Colonic mucosa (tissue), 4 donors: Measurements from ENCODE around the gene POU6F2. TPM values are rescaled to one million over a fixed set of nuclear protein-coding genes. Genes with fewer than 3 reads are reported as not detected.

Source experiments
- DNase-seq: peaks from one replicate; pipeline ENCODE4 v3.0.0-alpha.2; 2020
- H3K27ac ChIP-seq: fragments of 200-600 bp; one replicate; pipeline ENCODE4 v1.8.0; 2021
- H3K27me3 ChIP-seq: fragments of 200-600 bp; one replicate; pipeline ENCODE4 v1.8.0; 2021
- H3K36me3 ChIP-seq: fragments of 200-600 bp; one replicate; pipeline ENCODE4 v1.8.0; 2021
- H3K4me1 ChIP-seq: fragments of 200-600 bp; one replicate; pipeline ENCODE4 v1.8.0; 2021; ENCODE audit warnings: mild to moderate bottlenecking
- H3K4me3 ChIP-seq: fragments of 200-600 bp; one replicate; pipeline ENCODE4 v1.8.0; 2021
- H3K9ac ChIP-seq, 2 donors: one replicate each; pipeline ENCODE4 v1.7.0; 2013; ENCODE audit warnings: control low read depth in 2 of 2, low read depth in 2 of 2, low read length in 2 of 2
- H3K9me3 ChIP-seq: fragments of 200-600 bp; one replicate; pipeline ENCODE4 v1.8.0; 2021
- intact Hi-C: fragments of 100-400 bp; cut with DNase I; formaldehyde crosslinking; loops from one replicate; pipeline ENCODE4 v1.14.1; 2022
- total RNA-seq, 2 donors: library from RNA; stranded (reverse); fragmentation: NEBNext Ultra II Directional in 1 of 2; extraction: Animal tissue kit (Norgen Biotek cat#: 25700) in 1 of 2; gene quantifications; one replicate each; pipeline ENCODE4 v1.2.1, GENCODE V29; 2021
- TF ChIP-seq, protein P1 (sequence below): fragments of 200-600 bp; IDR thresholded peaks from one replicate; pipeline ENCODE4 v1.8.0; 2022; ENCODE audit warnings: antibody characterized with exemption, mild to moderate bottlenecking
- donor health status: healthy.
- donor health status: DM: no; HTN: no; CAD: no.
- donor health status: DM: no; HTN: no; CAD: no.

Gene POU6F2
- total RNA-seq, 2 donors from 2014 or later = 1.3 TPM; not detected in 1

- TF ChIP-seq, protein P1, sequence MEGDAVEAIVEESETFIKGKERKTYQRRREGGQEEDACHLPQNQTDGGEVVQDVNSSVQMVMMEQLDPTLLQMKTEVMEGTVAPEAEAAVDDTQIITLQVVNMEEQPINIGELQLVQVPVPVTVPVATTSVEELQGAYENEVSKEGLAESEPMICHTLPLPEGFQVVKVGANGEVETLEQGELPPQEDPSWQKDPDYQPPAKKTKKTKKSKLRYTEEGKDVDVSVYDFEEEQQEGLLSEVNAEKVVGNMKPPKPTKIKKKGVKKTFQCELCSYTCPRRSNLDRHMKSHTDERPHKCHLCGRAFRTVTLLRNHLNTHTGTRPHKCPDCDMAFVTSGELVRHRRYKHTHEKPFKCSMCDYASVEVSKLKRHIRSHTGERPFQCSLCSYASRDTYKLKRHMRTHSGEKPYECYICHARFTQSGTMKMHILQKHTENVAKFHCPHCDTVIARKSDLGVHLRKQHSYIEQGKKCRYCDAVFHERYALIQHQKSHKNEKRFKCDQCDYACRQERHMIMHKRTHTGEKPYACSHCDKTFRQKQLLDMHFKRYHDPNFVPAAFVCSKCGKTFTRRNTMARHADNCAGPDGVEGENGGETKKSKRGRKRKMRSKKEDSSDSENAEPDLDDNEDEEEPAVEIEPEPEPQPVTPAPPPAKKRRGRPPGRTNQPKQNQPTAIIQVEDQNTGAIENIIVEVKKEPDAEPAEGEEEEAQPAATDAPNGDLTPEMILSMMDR = no peak
- Histone ChIP-seq H3K4me3 (no peak overlapping the region), H3K4me1 (no peaks in the 10 kb centered on the region), H3K36me3 (no peaks in the 10 kb centered on the region), H3K27me3 (no peaks in the 10 kb centered on the region), H3K9me3 (no peaks in the 10 kb centered on the region), H3K9ac (no peak overlapping the region), H3K27ac (no peak overlapping the region)
- intact Hi-C loops = no loop called here
- DNase-seq = peak; percentile 27
Measured at GRCh38 chr7:39271402-39271801, 293.7 kb downstream of the POU6F2 start.

- no peak overlapping the region for H3K27ac ChIP-seq
- H3K9ac ChIP-seq = no peak overlapping the region
- H3K9me3 ChIP-seq = no peaks in the 10 kb centered on the region
- TF ChIP-seq, protein P1 = no peak
- H3K4me1 ChIP-seq = no peaks in the 10 kb centered on the region
- no peaks in the 10 kb centered on the region for H3K27me3 ChIP-seq
- H3K36me3 ChIP-seq = no peaks in the 10 kb centered on the region
- no peak overlapping the region for H3K4me3 ChIP-seq
- intact Hi-C loops = no loop called here
- no peak for DNase-seq
Measured at GRCh38 chr7:39272111-39272510, 294.4 kb downstream of the POU6F2 start.

DNA sequence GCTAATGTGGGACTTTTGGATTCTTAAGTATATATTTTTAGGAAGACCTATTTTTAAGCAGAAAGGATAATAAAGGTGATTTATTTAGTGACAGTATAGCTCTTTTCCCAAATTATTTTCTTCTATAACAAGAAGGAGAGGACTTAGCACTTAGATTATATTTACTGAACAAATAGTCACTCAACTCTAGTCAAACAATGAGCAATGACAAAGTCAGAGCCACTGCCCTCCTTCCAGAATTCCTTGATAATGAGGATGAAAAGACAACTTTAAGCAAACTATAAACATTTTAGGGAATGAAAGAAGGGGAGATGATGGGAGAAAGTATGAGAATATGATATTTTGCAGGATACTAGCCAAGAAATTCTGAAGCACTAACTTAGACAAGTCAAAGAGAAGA is 295.0 kb downstream of the POU6F2 start:
- TF ChIP-seq, protein P1 = no peak
- Histone ChIP-seq H3K27me3 (no peaks in the 10 kb centered on the region), H3K36me3 (no peaks in the 10 kb centered on the region), H3K27ac (no peak overlapping the region), H3K9me3 (no peaks in the 10 kb centered on the region), H3K9ac (no peak overlapping the region), H3K4me1 (no peaks in the 10 kb centered on the region), H3K4me3 (no peak overlapping the region)
- no peak for DNase-seq
- intact Hi-C loops = no loop called here

GRCh38 chr7:39280337-39280736 is 302.6 kb downstream of the POU6F2 start:
- intact Hi-C loops = no loop called here
- Histone ChIP-seq H3K9ac (no peak overlapping the region), H3K27ac (no peak overlapping the region), H3K36me3 (no peaks in the 10 kb centered on the region), H3K27me3 (no peaks in the 10 kb centered on the region), H3K4me3 (no peak overlapping the region), H3K4me1 (no peaks in the 10 kb centered on the region), H3K9me3 (no peaks in the 10 kb centered on the region)
- no peak for DNase-seq
- TF ChIP-seq, protein P1 = no peak

GRCh38 chr7:39285256-39285655 is 307.5 kb downstream of the POU6F2 start:
- Histone ChIP-seq H3K4me3 (no peak overlapping the region), H3K9ac (no peak overlapping the region), H3K27me3 (no peaks in the 10 kb centered on the region), H3K27ac (no peak overlapping the region), H3K4me1 (no peaks in the 10 kb centered on the region), H3K9me3 (no peaks in the 10 kb centered on the region), H3K36me3 (no peaks in the 10 kb centered on the region)
- intact Hi-C loops = no loop called here
- TF ChIP-seq, protein P1 = no peak
- DNase-seq = no peak

DNA sequence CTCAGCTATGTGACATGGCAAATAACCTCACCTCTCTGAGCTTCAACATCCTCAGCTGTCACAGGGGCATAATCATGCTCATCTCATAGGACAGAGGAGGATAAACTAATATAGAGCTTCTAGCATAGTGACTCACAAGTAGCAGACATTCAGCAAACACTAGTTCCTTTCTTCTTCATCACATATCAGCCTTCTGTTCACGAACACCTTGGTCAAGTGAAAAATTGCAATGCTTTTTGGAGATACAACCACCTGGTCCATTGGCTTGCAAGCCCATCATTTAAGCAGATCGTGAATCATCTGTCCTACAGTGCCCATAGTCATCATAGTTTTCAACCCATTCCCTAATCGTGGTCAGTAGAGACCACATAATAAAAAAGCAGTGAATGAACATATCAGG is 310.6 kb downstream of the POU6F2 start:
- H3K27ac ChIP-seq = no peak overlapping the region
- H3K9ac ChIP-seq = no peak overlapping the region
- H3K36me3 ChIP-seq = no peaks in the 10 kb centered on the region
- H3K4me1 ChIP-seq = no peaks in the 10 kb centered on the region
- H3K27me3 ChIP-seq = no peaks in the 10 kb centered on the region
- no peaks in the 10 kb centered on the region for H3K9me3 ChIP-seq
- no peak overlapping the region for H3K4me3 ChIP-seq
- intact Hi-C loops = no loop called here
- DNase-seq = no peak
- TF ChIP-seq, protein P1 = no peak
